OCI-LY7 (cell line): ENCODE results near the gene BPIFB6. TPM values are rescaled to one million over a fixed set of nuclear protein-coding genes. Genes with fewer than 3 reads are reported as not detected.

Experiments used
- BruUV-seq: library from RNA; stranded (reverse); fragments of 400-500 nt; replicated peaks from 2 replicates; lab custom pipeline; 2021; lab: Mats Ljungman, UMichigan
- CTCF ChIA-PET: fragments of 300-600 bp; sonication (Branson Sonifier 250); formaldehyde crosslinking; loops from one replicate; lab custom pipeline; 2022; ENCODE audit warnings: antibody characterized with exemption; ENCODE audit not compliant: unreplicated experiment; lab: Charles Lee
- POLR2A ChIA-PET: fragments of 300-600 bp; sonication (Branson Sonifier 250); formaldehyde crosslinking; loops from one replicate; lab custom pipeline; 2022; ENCODE audit warnings: antibody characterized with exemption; lab: Charles Lee
- DNase-seq: peaks from one replicate; pipeline ENCODE4 v3.0.0-alpha.2; 2015; ENCODE audit warnings: low spot score
- H2AFZ ChIP-seq: fragments of 200-600 bp; sonication (generic), shearing (Covaris generic); 2 replicates; pipeline ENCODE4 v1.6.1; 2014; ENCODE audit warnings: mild to moderate bottlenecking, antibody characterized with exemption, low read length, moderate library complexity
- H3K27ac ChIP-seq: fragments of 200-600 bp; sonication (generic); 2 replicates; pipeline ENCODE4 v1.5.1; 2014; ENCODE audit warnings: mixed run types, low read depth, mild to moderate bottlenecking, moderate library complexity, low read length, inconsistent platforms; ENCODE audit not compliant: poor library complexity, severe bottlenecking
- H3K36me3 ChIP-seq: fragments of 200-600 bp; sonication (generic); 2 replicates; pipeline ENCODE4 v1.6.1; 2014; ENCODE audit warnings: mild to moderate bottlenecking, antibody characterized with exemption, low read length, moderate library complexity, mixed read lengths; ENCODE audit not compliant: insufficient read depth
- H3K4me1 ChIP-seq: fragments of 200-600 bp; sonication (generic); 2 replicates; pipeline ENCODE4 v1.5.1; 2014; ENCODE audit warnings: mild to moderate bottlenecking, low read length; ENCODE audit not compliant: insufficient read depth, poor library complexity, severe bottlenecking
- H3K4me2 ChIP-seq: fragments of 200-600 bp; sonication (generic); 2 replicates; pipeline ENCODE4 v1.6.1; 2014; ENCODE audit warnings: mild to moderate bottlenecking, low read length
- H3K4me3 ChIP-seq: fragments of 200-600 bp; sonication (generic); 2 replicates; pipeline ENCODE4 v1.5.1; 2014; ENCODE audit warnings: mild to moderate bottlenecking, low read depth, low read length; ENCODE audit not compliant: poor library complexity, severe bottlenecking
- H3K79me2 ChIP-seq: fragments of 200-600 bp; sonication (generic); 2 replicates; pipeline ENCODE4 v1.6.1; 2016; ENCODE audit warnings: low read depth, mild to moderate bottlenecking, low read length, moderate library complexity, mixed read lengths; ENCODE audit not compliant: insufficient read depth
- H3K9me2 ChIP-seq: fragments of 200-600 bp; sonication (generic); 2 replicates; pipeline ENCODE4 v1.6.1; 2016; ENCODE audit warnings: mild to moderate bottlenecking, low read length, mixed read lengths; ENCODE audit not compliant: insufficient read depth
- H3K9me3 ChIP-seq: fragments of 200-600 bp; sonication (generic); 2 replicates; pipeline ENCODE4 v1.6.1; 2014; ENCODE audit warnings: mild to moderate bottlenecking, mixed run types, low read length, mixed read lengths
- H4K20me1 ChIP-seq: fragments of 200-600 bp; sonication (generic); 2 replicates; pipeline ENCODE4 v1.6.1; 2014; ENCODE audit warnings: mild to moderate bottlenecking, antibody characterized with exemption, low read length, moderate library complexity, mixed read lengths; ENCODE audit not compliant: insufficient read depth
- EZH2phosphoT487 ChIP-seq: fragments of 200-600 bp; sonication (generic); IDR thresholded peaks from 2 replicates; pipeline ENCODE4 v1.6.1; 2018; ENCODE audit warnings: low read depth, borderline replicate concordance, mild to moderate bottlenecking, mixed run types, antibody characterized with exemption, low read length, moderate library complexity, mixed read lengths
- intact Hi-C: fragments of 100-400 bp; cut with micrococcal nuclease; formaldehyde crosslinking; loops from one replicate; pipeline ENCODE4 v1.10.0; 2022; ENCODE audit not compliant: unreplicated experiment
- total RNA-seq, 2 experiments: library from RNA; depleted of rRNA in 1 of 2; stranded (reverse); fragments of >200 nt in 1 of 2; shearing (Covaris generic) in 1 of 2; gene quantifications; 2 replicates each; pipeline ENCODE4 v1.2.3, GENCODE V29; 2014 to 2022
- TF ChIP-seq, protein P1 (sequence below): fragments of 200-600 bp; sonication (generic); conservative IDR thresholded peaks from 2 replicates; pipeline ENCODE4 v1.5.1; 2014; ENCODE audit warnings: mild to moderate bottlenecking, antibody characterized with exemption, low read length, moderate library complexity, mixed read lengths

BPIFB6 gene
- total RNA-seq, 2 experiments from 2014 or later: not detected

GRCh38 chr20:33015700-33016580 is 15.5 kb upstream of the BPIFB6 start:
- intact Hi-C loops: no loop called here
- CTCF ChIA-PET: no interaction called here
- no TSS peak for BruUV-seq

DNA sequence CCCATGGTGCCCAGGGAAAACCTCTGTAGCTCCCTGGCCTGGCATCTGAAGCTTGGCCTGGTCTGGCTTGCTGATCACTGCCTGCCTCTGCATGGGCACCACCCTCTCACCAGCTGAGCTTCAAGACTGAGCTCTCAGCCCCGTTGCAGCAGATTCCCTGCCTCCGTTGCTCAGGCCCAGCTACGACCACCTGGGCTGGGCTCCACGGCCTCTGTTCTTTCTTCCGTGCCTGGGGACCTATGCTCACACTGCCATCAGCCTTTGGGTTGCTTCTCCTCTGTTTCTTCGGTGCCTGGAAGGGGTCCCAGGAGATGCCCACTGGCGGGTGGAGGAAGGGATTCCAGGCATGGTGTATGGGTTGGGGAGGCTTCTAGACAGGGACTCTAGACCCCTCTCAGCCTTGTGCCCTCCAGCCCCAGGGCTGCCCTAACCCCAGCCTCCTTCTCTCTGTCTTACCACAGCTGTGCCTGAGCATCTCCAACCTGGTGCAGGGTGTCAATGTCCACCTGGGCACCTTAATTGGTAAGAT is 14.8 kb upstream of the BPIFB6 start:
- ChIA-PET CTCF (no interaction called here), POLR2A (no interaction called here)
- no peak overlapping the region for H3K4me3 ChIP-seq
- DNase-seq: no peak
- H3K36me3 ChIP-seq: no peaks in the 10 kb centered on the region
- no TSS peak for BruUV-seq
- no peaks in the 10 kb centered on the region for H3K4me1 ChIP-seq
- no peak overlapping the region for H3K4me2 ChIP-seq
- intact Hi-C loops: no loop called here
- H3K79me2 ChIP-seq: no peaks in the 10 kb centered on the region
- no peaks in the 10 kb centered on the region for H4K20me1 ChIP-seq
- TF ChIP-seq, protein P1, sequence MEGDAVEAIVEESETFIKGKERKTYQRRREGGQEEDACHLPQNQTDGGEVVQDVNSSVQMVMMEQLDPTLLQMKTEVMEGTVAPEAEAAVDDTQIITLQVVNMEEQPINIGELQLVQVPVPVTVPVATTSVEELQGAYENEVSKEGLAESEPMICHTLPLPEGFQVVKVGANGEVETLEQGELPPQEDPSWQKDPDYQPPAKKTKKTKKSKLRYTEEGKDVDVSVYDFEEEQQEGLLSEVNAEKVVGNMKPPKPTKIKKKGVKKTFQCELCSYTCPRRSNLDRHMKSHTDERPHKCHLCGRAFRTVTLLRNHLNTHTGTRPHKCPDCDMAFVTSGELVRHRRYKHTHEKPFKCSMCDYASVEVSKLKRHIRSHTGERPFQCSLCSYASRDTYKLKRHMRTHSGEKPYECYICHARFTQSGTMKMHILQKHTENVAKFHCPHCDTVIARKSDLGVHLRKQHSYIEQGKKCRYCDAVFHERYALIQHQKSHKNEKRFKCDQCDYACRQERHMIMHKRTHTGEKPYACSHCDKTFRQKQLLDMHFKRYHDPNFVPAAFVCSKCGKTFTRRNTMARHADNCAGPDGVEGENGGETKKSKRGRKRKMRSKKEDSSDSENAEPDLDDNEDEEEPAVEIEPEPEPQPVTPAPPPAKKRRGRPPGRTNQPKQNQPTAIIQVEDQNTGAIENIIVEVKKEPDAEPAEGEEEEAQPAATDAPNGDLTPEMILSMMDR: no peak
- TF ChIP-seq EZH2phosphoT487: no peak
- H3K9me3 ChIP-seq: no peaks in the 10 kb centered on the region
- H2AFZ ChIP-seq: no peak overlapping the region
- H3K27ac ChIP-seq: no peak overlapping the region
- no peaks in the 10 kb centered on the region for H3K9me2 ChIP-seq

More at GRCh38 chr20:33015700-33016580, 15.5 kb upstream of the BPIFB6 start:
- no peaks in the 10 kb centered on the region for H4K20me1 ChIP-seq
- H3K4me3 ChIP-seq: no peak overlapping the region
- no peak overlapping the region for H2AFZ ChIP-seq
- no peaks in the 10 kb centered on the region for H3K79me2 ChIP-seq
- no peaks in the 10 kb centered on the region for H3K9me3 ChIP-seq
- no peaks in the 10 kb centered on the region for H3K9me2 ChIP-seq
- H3K36me3 ChIP-seq: no peaks in the 10 kb centered on the region
- H3K27ac ChIP-seq: no peak overlapping the region
- H3K4me1 ChIP-seq: no peaks in the 10 kb centered on the region
- POLR2A ChIA-PET: no interaction called here
- TF ChIP-seq, protein P1: no peak
- no peak for TF ChIP-seq EZH2phosphoT487
- DNase-seq: no peak
- H3K4me2 ChIP-seq: no peak overlapping the region

DNA sequence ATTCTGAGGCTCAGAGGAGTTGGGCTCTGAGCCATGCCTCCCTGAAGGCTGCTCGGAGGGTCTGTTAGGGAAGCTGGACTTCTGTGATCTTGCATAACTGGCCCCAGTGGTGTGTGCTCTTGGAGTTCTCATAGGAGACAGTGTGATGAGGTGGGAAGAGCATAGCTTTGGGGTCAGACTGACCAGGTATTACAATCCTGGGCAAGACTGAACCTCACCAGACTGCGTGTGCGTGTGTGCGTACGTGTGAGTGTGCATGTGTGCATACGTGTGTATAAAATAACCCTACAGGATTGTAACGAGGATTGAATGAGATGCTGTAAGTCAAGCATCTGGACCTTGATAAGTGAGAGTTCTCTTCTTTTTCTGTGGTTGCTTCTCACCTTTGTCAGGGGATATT is 13.9 kb upstream of the BPIFB6 start:
- DNase-seq: no peak
- H3K4me1 ChIP-seq: no peaks in the 10 kb centered on the region
- ChIA-PET POLR2A (interaction anchor here (0.6 kb wide), 1 partner anchor 877 kb away, joined by 5 read pairs; no protein-coding TSS in a partner anchor), CTCF (no interaction called here)
- no peaks in the 10 kb centered on the region for H3K36me3 ChIP-seq
- TF ChIP-seq, protein P1: no peak
- no peak for TF ChIP-seq EZH2phosphoT487
- no TSS peak for BruUV-seq
- H3K4me3 ChIP-seq: no peak overlapping the region
- H2AFZ ChIP-seq: no peak overlapping the region
- no peaks in the 10 kb centered on the region for H3K9me2 ChIP-seq
- no peaks in the 10 kb centered on the region for H3K9me3 ChIP-seq
- no peaks in the 10 kb centered on the region for H4K20me1 ChIP-seq
- intact Hi-C loops: no loop called here
- H3K4me2 ChIP-seq: no peak overlapping the region
- H3K27ac ChIP-seq: no peak overlapping the region
- no peaks in the 10 kb centered on the region for H3K79me2 ChIP-seq
